Mesenchymal stem cell (in vitro differentiated cells and primary cell): Measurements from ENCODE around the gene CD96.

Experiments
- DNase-seq: peaks from one replicate; pipeline ENCODE4 v3.0.0-alpha.2; 2013
- H2AFZ ChIP-seq: one replicate; pipeline ENCODE4 v1.6.1; 2013; ENCODE audit warnings: low read depth, mild to moderate bottlenecking, control low read depth, inconsistent platforms, low read length, moderate library complexity
- H2AK5ac ChIP-seq: 2 replicates; pipeline ENCODE4 v1.6.1; 2013; ENCODE audit warnings: low read length, moderate library complexity, mild to moderate bottlenecking, inconsistent platforms; ENCODE audit not compliant: severe bottlenecking
- H2BK120ac ChIP-seq: one replicate; pipeline ENCODE4 v1.6.1; 2013; ENCODE audit warnings: low read depth, mild to moderate bottlenecking, inconsistent platforms, low read length, moderate library complexity
- H2BK12ac ChIP-seq, 2 experiments: one replicate each; pipeline ENCODE4 v1.6.1; 2013; ENCODE audit warnings: inconsistent platforms in 2 of 2, low read length in 2 of 2, mild to moderate bottlenecking in 2 of 2, moderate library complexity in 2 of 2, control low read depth in 1 of 2
- H2BK15ac ChIP-seq: one replicate; pipeline ENCODE4 v1.6.1; 2013; ENCODE audit warnings: mild to moderate bottlenecking, low read depth, inconsistent platforms; ENCODE audit not compliant: poor library complexity, severe bottlenecking
- H2BK5ac ChIP-seq: 2 replicates; pipeline ENCODE4 v1.6.1; 2013; ENCODE audit warnings: low read depth, mild to moderate bottlenecking, low read length, control low read depth, inconsistent platforms; ENCODE audit not compliant: poor library complexity, severe bottlenecking
- H3K14ac ChIP-seq, 2 experiments: one replicate each; pipeline ENCODE4 v1.6.1; 2013; ENCODE audit warnings: inconsistent platforms in 2 of 2, low read length in 2 of 2, control low read depth in 1 of 2, mild to moderate bottlenecking in 1 of 2, moderate library complexity in 1 of 2
- H3K18ac ChIP-seq, 2 experiments: one replicate each; pipeline ENCODE4 v1.6.1; 2013; ENCODE audit warnings: inconsistent platforms in 2 of 2, low read length in 2 of 2, control low read depth in 1 of 2, low read depth in 1 of 2, mild to moderate bottlenecking in 1 of 2
- H3K23ac ChIP-seq, 2 experiments: one replicate each; pipeline ENCODE4 v1.6.1; 2013; ENCODE audit warnings: inconsistent platforms in 2 of 2, low read length in 2 of 2, mild to moderate bottlenecking in 2 of 2, moderate library complexity in 2 of 2, control low read depth in 1 of 2
- H3K27ac ChIP-seq: 2 replicates; pipeline ENCODE4 v1.5.1; 2013; ENCODE audit warnings: mild to moderate bottlenecking, moderate library complexity, low read length, control low read depth, inconsistent platforms; ENCODE audit not compliant: poor library complexity, severe bottlenecking
- H3K27me3 ChIP-seq, 2 experiments: 2 replicates each; pipeline versions ENCODE4 v1.6.1 to v1.7.0; 2013; ENCODE audit warnings: low read length in 2 of 2, mild to moderate bottlenecking in 2 of 2, moderate library complexity in 2 of 2, control low read depth in 1 of 2, inconsistent platforms in 1 of 2; ENCODE audit not compliant: control insufficient read depth in 1 of 2, insufficient read depth in 1 of 2
- H3K36me3 ChIP-seq, 2 experiments: 2 replicates each; pipeline versions ENCODE4 v1.6.1 to v1.7.0; 2013; ENCODE audit warnings: low read length in 2 of 2, control low read depth in 1 of 2, inconsistent platforms in 1 of 2, low read depth in 1 of 2, mild to moderate bottlenecking in 1 of 2; ENCODE audit not compliant: insufficient read depth in 2 of 2, control insufficient read depth in 1 of 2
- H3K4ac ChIP-seq, 2 experiments: one replicate each; pipeline ENCODE4 v1.6.1; 2013; ENCODE audit warnings: inconsistent platforms in 2 of 2, low read length in 2 of 2, mild to moderate bottlenecking in 2 of 2, moderate library complexity in 2 of 2, control low read depth in 1 of 2, low read depth in 1 of 2
- H3K4me1 ChIP-seq: 2 replicates; pipeline ENCODE4 v1.6.1; 2013; ENCODE audit warnings: low read depth, low read length, control low read depth; ENCODE audit not compliant: control insufficient read depth, insufficient read depth
- H3K4me2 ChIP-seq: 2 replicates; pipeline ENCODE4 v1.6.1; 2013; ENCODE audit warnings: low read length, mild to moderate bottlenecking, inconsistent platforms; ENCODE audit not compliant: poor library complexity, severe bottlenecking
- H3K4me3 ChIP-seq, 2 experiments: 2 replicates each; pipeline versions ENCODE4 v1.5.1 to v1.7.0; 2013; ENCODE audit warnings: low read length in 2 of 2, mild to moderate bottlenecking in 2 of 2, control low read depth in 1 of 2, low read depth in 1 of 2; ENCODE audit not compliant: insufficient read depth in 1 of 2
- H3K79me1 ChIP-seq: replicated peaks from 2 replicates; pipeline ENCODE4 v1.6.1; 2013; ENCODE audit warnings: mild to moderate bottlenecking, control low read depth, low read length, inconsistent platforms; ENCODE audit not compliant: poor library complexity, severe bottlenecking
- H3K9ac ChIP-seq: 2 replicates; pipeline ENCODE4 v1.7.0; 2013; ENCODE audit warnings: mild to moderate bottlenecking, low read length, moderate library complexity
- H3K9me3 ChIP-seq: 2 replicates; pipeline ENCODE4 v1.7.0; 2013; ENCODE audit warnings: mild to moderate bottlenecking, low read length; ENCODE audit not compliant: control insufficient read depth
- H4K8ac ChIP-seq: one replicate; pipeline ENCODE4 v1.6.1; 2013; ENCODE audit warnings: inconsistent platforms, mild to moderate bottlenecking, low read length, moderate library complexity
- H4K91ac ChIP-seq: one replicate; pipeline ENCODE4 v1.6.1; 2013; ENCODE audit warnings: mild to moderate bottlenecking, low read length, inconsistent platforms
- WGBS: methylation state at CpG from one replicate; pipeline ENCODE4 v1.1.7; 2013; ENCODE audit warnings: mixed read lengths; 5-methylcytosine and 5-hydroxymethylcytosine counted together

Gene CD96

GRCh38 chr3:111653766-111654165, 111.8 kb downstream of the CD96 start:
- Histone ChIP-seq H3K14ac (no peak overlapping the region), H2BK12ac (no peak overlapping the region), H2AK5ac (no peak overlapping the region), H3K4me3 (no peak overlapping the region), H3K4me2 (no peak overlapping the region), H2BK15ac (no peak overlapping the region), H3K79me1 (no peaks in the 10 kb centered on the region), H3K36me3 (no peaks in the 10 kb centered on the region), H2AFZ (no peak overlapping the region), H3K4ac (no peak overlapping the region), H3K27ac (no peak overlapping the region), H3K18ac (no peak overlapping the region), H2BK120ac (no peak overlapping the region), H3K23ac (no peak overlapping the region), H3K9ac (no peak overlapping the region), H3K27me3 (peaks cover 0 to 29% of the 10 kb centered on the region in 2 experiments), H3K9me3 (no peaks in the 10 kb centered on the region), H3K4me1 (no peaks in the 10 kb centered on the region), H4K91ac (no peak overlapping the region), H4K8ac (no peak overlapping the region), H2BK5ac (no peak overlapping the region)
- DNase-seq = no peak
- 98% methylated on average over 1 of the region's 2 CpGs for WGBS

GRCh38 chr3:111662012-111662411, 120.0 kb downstream of the CD96 start:
- H4K91ac ChIP-seq = no peak overlapping the region
- H3K9ac ChIP-seq = no peak overlapping the region
- H3K4me3 ChIP-seq = no peak overlapping the region
- H3K9me3 ChIP-seq = peaks cover 10% of the 10 kb centered on the region
- no peak overlapping the region for H3K14ac ChIP-seq
- H3K36me3 ChIP-seq = peaks cover 0 to 3% of the 10 kb centered on the region in 2 experiments
- H2BK15ac ChIP-seq = no peak overlapping the region
- peaks cover 0 to 9% of the 10 kb centered on the region in 2 experiments for H3K27me3 ChIP-seq
- no peak overlapping the region for H2BK5ac ChIP-seq
- no peak overlapping the region for H2BK120ac ChIP-seq
- H2BK12ac ChIP-seq = no peak overlapping the region
- H3K4me2 ChIP-seq = no peak overlapping the region
- DNase-seq = no peak
- no peaks in the 10 kb centered on the region for H3K79me1 ChIP-seq
- no peak overlapping the region for H3K4ac ChIP-seq
- no peak overlapping the region for H3K27ac ChIP-seq
- no peak overlapping the region for H2AK5ac ChIP-seq
- H3K18ac ChIP-seq = no peak overlapping the region
- H2AFZ ChIP-seq = no peak overlapping the region
- WGBS = 91% methylated on average over 2 of the region's 3 CpGs
- H3K4me1 ChIP-seq = no peaks in the 10 kb centered on the region
- no peak overlapping the region for H3K23ac ChIP-seq
- H4K8ac ChIP-seq = no peak overlapping the region

- Histone ChIP-seq H2BK120ac (no peak overlapping the region), H2BK15ac (no peak overlapping the region), H4K8ac (no peak overlapping the region), H3K4me2 (no peak overlapping the region), H3K4ac (no peak overlapping the region), H2AK5ac (no peak overlapping the region), H3K27ac (no peak overlapping the region), H3K4me1 (no peaks in the 10 kb centered on the region), H3K9ac (no peak overlapping the region), H2AFZ (no peak overlapping the region), H3K9me3 (peaks cover 10% of the 10 kb centered on the region), H3K4me3 (no peak overlapping the region), H4K91ac (no peak overlapping the region), H3K14ac (no peak overlapping the region), H2BK5ac (no peak overlapping the region), H3K79me1 (no peaks in the 10 kb centered on the region), H3K18ac (no peak overlapping the region), H3K36me3 (peaks cover 0 to 3% of the 10 kb centered on the region in 2 experiments), H2BK12ac (no peak overlapping the region), H3K23ac (no peak overlapping the region), H3K27me3 (peaks cover 0 to 5% of the 10 kb centered on the region in 2 experiments)
- DNase-seq = no peak
- WGBS = 94% methylated on average over 3 of the region's 3 CpGs
These were observed 120.9 kb downstream of the CD96 start for GRCh38 chr3:111662907-111663306.

- peaks cover 10% of the 10 kb centered on the region for H3K9me3 ChIP-seq
- H2BK15ac ChIP-seq = no peak overlapping the region
- no peak overlapping the region for H3K27ac ChIP-seq
- no peak overlapping the region for H3K18ac ChIP-seq
- no peak overlapping the region for H2BK120ac ChIP-seq
- H4K8ac ChIP-seq = no peak overlapping the region
- no peak overlapping the region for H2AFZ ChIP-seq
- H3K4me1 ChIP-seq = peaks cover 2% of the 10 kb centered on the region
- H3K4me2 ChIP-seq = no peak overlapping the region
- H3K36me3 ChIP-seq = peaks cover 0 to 3% of the 10 kb centered on the region in 2 experiments
- no peak overlapping the region for H3K4ac ChIP-seq
- no peaks in the 10 kb centered on the region for H3K27me3 ChIP-seq
- no peak overlapping the region for H4K91ac ChIP-seq
- H3K23ac ChIP-seq = no peak overlapping the region
- 88% methylated on average over 4 of the region's 4 CpGs for WGBS
- no peak overlapping the region for H3K9ac ChIP-seq
- H3K79me1 ChIP-seq = no peaks in the 10 kb centered on the region
- H2AK5ac ChIP-seq = no peak overlapping the region
- H2BK5ac ChIP-seq = no peak overlapping the region
- no peak overlapping the region for H2BK12ac ChIP-seq
- DNase-seq = no peak
- no peak overlapping the region for H3K14ac ChIP-seq
- H3K4me3 ChIP-seq = no peak overlapping the region
These were observed 124.2 kb downstream of the CD96 start for GRCh38 chr3:111666041-111666735.
